Mesodermal cell (in vitro differentiated cells): ENCODE results near the gene RNF5. TPM values are rescaled to one million over a fixed set of nuclear protein-coding genes. Genes with fewer than 3 reads are reported as not detected.
"Not testable (repeated sequence)": the region's sequence is repeated elsewhere in the genome, so short reads cannot be mapped to it uniquely, and the experiment has no call there.

Experiments
- H3K27ac ChIP-seq: 2 replicates; pipeline ENCODE4 v1.7.0; 2013; ENCODE audit warnings: mild to moderate bottlenecking, low read depth, low read length, moderate library complexity; ENCODE audit not compliant: severe bottlenecking
- H3K36me3 ChIP-seq: 2 replicates; pipeline ENCODE4 v1.7.1; 2013; ENCODE audit warnings: mild to moderate bottlenecking, low read length, moderate library complexity; ENCODE audit not compliant: control insufficient read depth, insufficient read depth
- H3K4me1 ChIP-seq: one replicate; pipeline ENCODE4 v1.7.1; 2013; ENCODE audit warnings: mild to moderate bottlenecking, low read length; ENCODE audit not compliant: insufficient read depth, control insufficient read depth, poor library complexity, severe bottlenecking
- H3K4me3 ChIP-seq: 2 replicates; pipeline ENCODE4 v1.7.0; 2013; ENCODE audit warnings: low read length, control low read depth, mild to moderate bottlenecking; ENCODE audit not compliant: insufficient read depth, poor library complexity, severe bottlenecking; ENCODE audit errors: extremely low read depth
- H3K9me3 ChIP-seq: 2 replicates; pipeline ENCODE4 v1.7.1; 2013; ENCODE audit warnings: mild to moderate bottlenecking, low read length, moderate library complexity; ENCODE audit not compliant: control insufficient read depth
- WGBS, 2 experiments: methylation state at CpG; one replicate each; pipeline ENCODE4 v1.1.5; 2013; ENCODE audit warnings: missing lambda C conversion rate in 2 of 2; ENCODE audit not compliant: insufficient coverage in 2 of 2; 5-methylcytosine and 5-hydroxymethylcytosine counted together
- polyA plus RNA-seq, 2 experiments: library from polyadenylated mRNA; stranded (reverse); fragments of 50-300 nt; gene quantifications; one replicate each; pipeline ENCODE4 v1.2.3, GENCODE V29; 2013

Gene RNF5
- polyA plus RNA-seq (2013, experiment 1 of 2) = 101 TPM
- 85.4 TPM for polyA plus RNA-seq (2013, experiment 2 of 2)

GRCh38 chr6:32177788-32178546, at the start of gene RNF5:
Gene RNF5, plus strand, starts transcription at chr6:32178405. Its CDS starts 107 bp downstream, at chr6:32178512.
- H3K27ac ChIP-seq = peak within 1 kb of the TSS; percentile 98
- H3K4me1 ChIP-seq = peaks cover 22% of the 10 kb centered on the region
- peaks cover 43% of the 10 kb centered on the region for H3K36me3 ChIP-seq
- no peaks in the 10 kb centered on the region for H3K9me3 ChIP-seq
- peak within 1 kb of the TSS; percentile 99 for H3K4me3 ChIP-seq
- 0% methylated on average over 20 to 21 of the region's 33 CpGs for WGBS, 2 experiments

GRCh38 chr6:32128751-32129296, 49.4 kb upstream of the RNF5 start:
- peak overlapping the region; percentile 18 for H3K27ac ChIP-seq
- peaks cover 17% of the 10 kb centered on the region for H3K4me1 ChIP-seq
- H3K9me3 ChIP-seq = no peaks in the 10 kb centered on the region
- H3K36me3 ChIP-seq = peaks cover 25% of the 10 kb centered on the region
- H3K4me3 ChIP-seq = peak overlapping the region; percentile 5
- WGBS, 2 experiments = 86 to 89% methylated on average over 11 to 13 of the region's 13 CpGs

GRCh38 chr6:32129297-32130088, 48.7 kb upstream of the RNF5 start:
- Histone ChIP-seq H3K36me3 (peaks cover 20% of the 10 kb centered on the region), H3K9me3 (no peaks in the 10 kb centered on the region), H3K4me1 (peaks cover 20% of the 10 kb centered on the region), H3K4me3 (peak overlapping the region; percentile 76), H3K27ac (peak overlapping the region; percentile 43)
- 45 to 48% methylated on average over 20 to 21 of the region's 22 CpGs for WGBS, 2 experiments

GRCh38 chr6:32131439-32131948, 46.7 kb upstream of the RNF5 start:
- H3K36me3 ChIP-seq = peaks cover 2% of the 10 kb centered on the region
- H3K4me3 ChIP-seq = no peak overlapping the region
- 93% methylated on average over 4 to 8 of the region's 14 CpGs for WGBS, 2 experiments
- no peaks in the 10 kb centered on the region for H3K9me3 ChIP-seq
- no peak overlapping the region for H3K27ac ChIP-seq
- peaks cover 20% of the 10 kb centered on the region for H3K4me1 ChIP-seq

- H3K4me1 ChIP-seq = peaks cover 15% of the 10 kb centered on the region
- no peaks in the 10 kb centered on the region for H3K36me3 ChIP-seq
- H3K27ac ChIP-seq = no peak overlapping the region
- no peaks in the 10 kb centered on the region for H3K9me3 ChIP-seq
- H3K4me3 ChIP-seq = no peak overlapping the region
Measured at GRCh38 chr6:32132110-32132509, 46.1 kb upstream of the RNF5 start.

- Histone ChIP-seq H3K4me3 (no peak overlapping the region), H3K36me3 (no peaks in the 10 kb centered on the region), H3K27ac (no peak overlapping the region), H3K9me3 (no peaks in the 10 kb centered on the region), H3K4me1 (peaks cover 11% of the 10 kb centered on the region)
- WGBS, 2 experiments = 86% methylated on average over 4 of the region's 4 CpGs; no CpG with 5 or more reads in 1 of the 2 experiments
Measured at GRCh38 chr6:32133786-32134185, 44.4 kb upstream of the RNF5 start.

- peaks cover 3% of the 10 kb centered on the region for H3K4me1 ChIP-seq
- H3K4me3 ChIP-seq = no peak overlapping the region
- no peak overlapping the region for H3K27ac ChIP-seq
- H3K36me3 ChIP-seq = no peaks in the 10 kb centered on the region
- no peaks in the 10 kb centered on the region for H3K9me3 ChIP-seq
Measured at GRCh38 chr6:32137454-32137853, 40.8 kb upstream of the RNF5 start.

GRCh38 chr6:32139590-32139989, 38.6 kb upstream of the RNF5 start:
- 97 to 100% methylated on average over 2 to 3 of the region's 5 CpGs for WGBS, 2 experiments
- H3K36me3 ChIP-seq = no peaks in the 10 kb centered on the region
- no peak overlapping the region for H3K27ac ChIP-seq
- H3K9me3 ChIP-seq = no peaks in the 10 kb centered on the region
- no peaks in the 10 kb centered on the region for H3K4me1 ChIP-seq
- no peak overlapping the region for H3K4me3 ChIP-seq

GRCh38 chr6:32140420-32141046, 37.7 kb upstream of the RNF5 start:
- Histone ChIP-seq H3K27ac (no peak overlapping the region), H3K36me3 (no peaks in the 10 kb centered on the region), H3K4me1 (no peaks in the 10 kb centered on the region), H3K9me3 (no peaks in the 10 kb centered on the region), H3K4me3 (no peak overlapping the region)
- WGBS, 2 experiments = 87 to 97% methylated on average over 5 of the region's 5 CpGs

- not testable (repeated sequence) for H3K27ac ChIP-seq, H3K9me3 ChIP-seq, H3K36me3 ChIP-seq, H3K4me3 ChIP-seq
- H3K4me1 ChIP-seq = peaks cover 11% of the 10 kb centered on the region
- no CpG with 5 or more reads among the region's 7 CpGs for WGBS, 2 experiments
Measured at GRCh38 chr6:32144238-32144637, 34.0 kb upstream of the RNF5 start.
